ENCODE results near the gene PLD4. TPM values are rescaled to one million over a fixed set of nuclear protein-coding genes. Genes with fewer than 3 reads are reported as not detected.
"Not testable (repeated sequence)": the region's sequence is repeated elsewhere in the genome, so short reads cannot be mapped to it uniquely, and the experiment has no call there.

Gene PLD4
- total RNA-seq, 6 experiments from 2014 or later = 0.05 to 0.18 (median 0.11) TPM

GRCh38 chr14:104944436-104945205 is 19.9 kb downstream of the PLD4 start:
- not testable (repeated sequence) for H3K4me3 Mint-ChIP-seq; H3K27ac Mint-ChIP-seq; H3K9me3 Mint-ChIP-seq; H3K4me1 Mint-ChIP-seq (ENCODE audit: low read depth); DNase-seq; H3K27me3 Mint-ChIP-seq (ENCODE audit: insufficient read depth)
- H3K36me3 Mint-ChIP-seq (ENCODE audit: low read depth) = peaks cover 14% of the 10 kb centered on the region

DNA sequence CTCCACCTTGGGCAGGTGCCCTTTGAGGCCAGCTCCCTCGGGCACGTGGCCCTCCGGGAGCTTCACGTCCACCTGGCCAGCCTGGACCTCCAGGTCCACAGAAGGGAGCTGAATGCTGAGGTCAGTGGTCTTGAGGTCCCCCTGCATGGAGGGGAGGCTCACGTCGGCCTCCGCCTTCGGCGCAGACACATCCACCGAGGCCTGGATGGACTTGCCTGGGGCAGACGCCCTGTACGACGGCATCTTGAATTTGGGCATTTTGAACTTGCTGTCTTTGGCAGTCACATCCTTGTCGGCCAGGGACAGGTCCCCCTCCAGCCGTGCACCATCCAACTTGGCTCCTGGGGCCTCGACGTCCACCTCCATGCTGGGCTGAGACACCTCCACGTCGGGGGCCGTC is 20.6 kb downstream of the PLD4 start:
- DNase-seq; H3K4me1 Mint-ChIP-seq (ENCODE audit: low read depth); H3K27me3 Mint-ChIP-seq (ENCODE audit: insufficient read depth); H3K27ac Mint-ChIP-seq; H3K4me3 Mint-ChIP-seq; H3K9me3 Mint-ChIP-seq: not testable (repeated sequence)
- H3K36me3 Mint-ChIP-seq (ENCODE audit: low read depth) = peaks cover 14% of the 10 kb centered on the region

DNA sequence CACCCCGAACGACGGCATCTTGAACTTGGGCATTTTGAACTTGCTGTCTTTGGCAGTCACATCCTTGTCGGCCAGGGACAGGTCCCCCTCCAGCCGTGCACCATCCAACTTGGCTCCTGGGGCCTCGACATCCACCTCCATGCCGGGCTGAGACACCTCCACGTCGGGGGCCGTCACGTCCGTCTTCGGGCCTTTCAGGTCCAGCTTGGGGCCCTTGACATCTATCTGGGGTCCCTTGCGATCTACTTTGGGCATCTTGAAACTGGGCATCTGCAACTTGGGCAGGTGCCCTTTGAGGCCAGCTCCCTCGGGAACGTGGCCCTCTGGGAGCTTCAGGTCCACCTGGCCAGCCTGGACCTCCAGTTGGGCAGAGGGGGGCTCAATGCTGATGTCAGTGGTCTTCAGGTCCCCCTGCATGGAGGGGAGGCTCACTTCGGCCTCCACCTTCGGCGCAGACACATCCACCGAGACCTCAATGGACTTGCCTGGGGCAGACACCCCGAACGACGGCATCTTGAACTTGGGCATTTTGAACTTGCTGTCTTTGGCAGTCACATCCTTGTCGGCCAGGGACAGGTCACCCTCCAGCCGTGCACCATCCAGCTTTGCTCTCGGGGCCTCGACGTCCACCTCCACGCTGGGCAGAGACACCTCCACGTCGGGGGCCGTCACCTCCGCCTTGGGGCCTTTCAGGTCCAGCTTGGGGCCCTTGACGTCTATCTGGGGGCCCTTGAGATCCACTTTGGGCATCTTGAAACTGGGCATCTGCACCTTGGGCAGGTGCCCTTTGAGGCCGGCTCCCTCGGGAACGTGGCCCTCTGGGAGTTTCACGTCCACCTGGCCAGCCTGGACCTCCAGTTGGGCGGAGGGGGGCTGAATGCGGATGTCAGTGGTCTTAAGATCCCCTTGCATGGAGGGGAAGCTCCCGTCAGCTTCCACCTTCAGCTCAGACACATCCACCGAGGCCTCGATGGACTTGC is 21.6 kb downstream of the PLD4 start:
- not testable (repeated sequence) for H3K27ac Mint-ChIP-seq; H3K9me3 Mint-ChIP-seq; H3K4me3 Mint-ChIP-seq; H3K4me1 Mint-ChIP-seq (ENCODE audit: low read depth); H3K27me3 Mint-ChIP-seq (ENCODE audit: insufficient read depth); DNase-seq; H3K36me3 Mint-ChIP-seq (ENCODE audit: low read depth)

- not testable (repeated sequence) for H3K4me3 Mint-ChIP-seq
Measured at GRCh38 chr14:104947201-104947600, 22.5 kb downstream of the PLD4 start.

GRCh38 chr14:104947881-104948735 is 23.4 kb downstream of the PLD4 start:
- H3K4me3 Mint-ChIP-seq; H3K27me3 Mint-ChIP-seq (ENCODE audit: insufficient read depth); DNase-seq; H3K9me3 Mint-ChIP-seq; H3K4me1 Mint-ChIP-seq (ENCODE audit: low read depth); H3K27ac Mint-ChIP-seq: not testable (repeated sequence)
- peaks cover 10% of the 10 kb centered on the region for H3K36me3 Mint-ChIP-seq (ENCODE audit: low read depth)

More at GRCh38 chr14:104947201-104947600, 22.5 kb downstream of the PLD4 start:
- H3K27me3 Mint-ChIP-seq (ENCODE audit: insufficient read depth); H3K4me1 Mint-ChIP-seq (ENCODE audit: low read depth); H3K27ac Mint-ChIP-seq; H3K9me3 Mint-ChIP-seq; H3K36me3 Mint-ChIP-seq (ENCODE audit: low read depth); DNase-seq: not testable (repeated sequence)

GRCh38 chr14:104948736-104949031 is 24.0 kb downstream of the PLD4 start:
- no peak for DNase-seq
- Mint-ChIP-seq H3K4me3 (no peak overlapping the region), H3K36me3 (ENCODE audit: low read depth) (peaks cover 16% of the 10 kb centered on the region), H3K27ac (no peak overlapping the region), H3K9me3 (no peaks in the 10 kb centered on the region), H3K4me1 (ENCODE audit: low read depth) (no peaks in the 10 kb centered on the region), H3K27me3 (ENCODE audit: insufficient read depth) (no peaks in the 10 kb centered on the region; the same call in 1 of the 2 replicates)
- no peak for TF ChIP-seq CTCF (IDR thresholded peaks at IDR 0.05)

- H3K4me1 Mint-ChIP-seq (ENCODE audit: low read depth); DNase-seq; H3K27me3 Mint-ChIP-seq (ENCODE audit: insufficient read depth); H3K27ac Mint-ChIP-seq; H3K9me3 Mint-ChIP-seq; H3K4me3 Mint-ChIP-seq: not testable (repeated sequence)
- peaks cover 19% of the 10 kb centered on the region for H3K36me3 Mint-ChIP-seq (ENCODE audit: low read depth)
Measured at GRCh38 chr14:104949406-104949955, 24.8 kb downstream of the PLD4 start.

- no peak for TF ChIP-seq CTCF (IDR thresholded peaks at IDR 0.05)
- no peak overlapping the region for H3K27ac Mint-ChIP-seq
- no peak for DNase-seq
- H3K27me3 Mint-ChIP-seq (ENCODE audit: insufficient read depth) = no peaks in the 10 kb centered on the region; the same call in none of the 2 replicates
- H3K36me3 Mint-ChIP-seq (ENCODE audit: low read depth) = peaks cover 19% of the 10 kb centered on the region
- no peak overlapping the region for H3K4me3 Mint-ChIP-seq
- H3K9me3 Mint-ChIP-seq = no peaks in the 10 kb centered on the region
- no peaks in the 10 kb centered on the region for H3K4me1 Mint-ChIP-seq (ENCODE audit: low read depth)
Measured at GRCh38 chr14:104950021-104950420, 25.3 kb downstream of the PLD4 start.

GRCh38 chr14:104950701-104951100 is 26.0 kb downstream of the PLD4 start:
- not testable (repeated sequence) for H3K4me1 Mint-ChIP-seq (ENCODE audit: low read depth); H3K4me3 Mint-ChIP-seq; DNase-seq; H3K9me3 Mint-ChIP-seq; H3K27me3 Mint-ChIP-seq (ENCODE audit: insufficient read depth); H3K27ac Mint-ChIP-seq
- H3K36me3 Mint-ChIP-seq (ENCODE audit: low read depth) = peaks cover 17% of the 10 kb centered on the region

DNA sequence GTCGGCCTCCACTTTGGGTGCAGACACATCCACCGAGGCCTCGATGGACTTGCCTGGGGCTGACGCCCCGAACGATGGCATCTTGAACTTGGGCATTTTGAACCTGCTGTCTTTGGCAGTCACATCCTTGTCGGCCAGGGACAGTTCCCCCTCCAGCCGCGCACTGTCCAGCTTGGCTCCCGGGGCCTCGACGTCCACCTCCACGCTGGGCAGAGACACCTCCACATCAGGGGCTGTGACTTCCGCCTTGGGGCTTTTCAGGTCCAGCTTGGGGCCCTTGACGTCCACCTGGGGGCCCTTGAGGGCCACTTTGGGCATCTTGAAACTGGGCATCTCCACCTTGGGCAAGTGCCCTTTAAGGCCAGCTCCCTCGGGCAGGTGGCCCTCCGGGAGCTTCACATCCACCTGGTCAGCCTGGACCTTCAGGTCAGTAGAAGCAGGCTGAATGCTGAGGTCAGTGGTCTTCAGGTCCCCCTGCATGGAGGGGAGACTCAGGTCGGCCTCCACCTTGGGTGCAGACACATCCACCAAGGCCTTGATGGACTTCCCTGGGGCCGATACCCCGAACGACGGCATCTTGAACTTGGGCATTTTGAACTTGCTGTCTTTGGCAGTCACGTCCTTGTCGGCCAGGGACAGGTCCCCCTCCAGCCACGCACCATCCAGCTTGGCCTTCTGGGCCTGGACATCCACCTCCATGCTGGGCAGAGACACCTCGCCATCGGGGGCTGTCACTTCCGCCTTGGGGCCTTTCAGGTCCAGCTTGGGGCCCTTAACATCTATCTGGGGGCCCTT is 27.4 kb downstream of the PLD4 start:
- H3K9me3 Mint-ChIP-seq; H3K4me3 Mint-ChIP-seq; H3K27me3 Mint-ChIP-seq (ENCODE audit: insufficient read depth); DNase-seq; H3K4me1 Mint-ChIP-seq (ENCODE audit: low read depth); H3K27ac Mint-ChIP-seq: not testable (repeated sequence)
- peaks cover 13% of the 10 kb centered on the region for H3K36me3 Mint-ChIP-seq (ENCODE audit: low read depth)
